Small intestine (tissue), 7 donors: ENCODE results near the gene SCYGR5. TPM values are rescaled to one million over a fixed set of nuclear protein-coding genes. Genes with fewer than 3 reads are reported as not detected.
A peak's percentile ranks its signal among the peaks of the same experiment; 100 is the strongest.

Source experiments
- DNase-seq, 2 donors: peaks; one replicate each; pipeline versions ENCODE4 v3.0.0 to v3.0.0-alpha.2; 2013
- FAIRE-seq: peaks from 2 replicates; lab custom pipeline; 2012; peaks lifted over from hg19 to GRCh38; lab: Jason Lieb, UNC
- H3K27ac ChIP-seq, 3 donors: one replicate each; pipeline ENCODE4 v1.5.1; 2013; ENCODE audit warnings: low read length in 2 of 3, mild to moderate bottlenecking in 2 of 3, control low read depth in 1 of 3, inconsistent platforms in 1 of 3, low read depth in 1 of 3, moderate library complexity in 1 of 3
- H3K27me3 ChIP-seq, 3 donors: one replicate each; pipeline ENCODE4 v1.6.1; 2013; ENCODE audit warnings: low read length in 3 of 3, inconsistent platforms in 1 of 3; ENCODE audit not compliant: control insufficient read depth in 3 of 3, insufficient read depth in 3 of 3
- H3K36me3 ChIP-seq, 3 donors: one replicate each; pipeline ENCODE4 v1.6.1; 2013; ENCODE audit warnings: low read length in 3 of 3, inconsistent platforms in 1 of 3, low read depth in 1 of 3, mild to moderate bottlenecking in 1 of 3, moderate library complexity in 1 of 3; ENCODE audit not compliant: control insufficient read depth in 3 of 3, insufficient read depth in 2 of 3
- H3K4me1 ChIP-seq, 3 donors: one replicate each; pipeline ENCODE4 v1.6.1; 2013; ENCODE audit warnings: low read length in 2 of 3, inconsistent platforms in 1 of 3, low read depth in 1 of 3, mild to moderate bottlenecking in 1 of 3, moderate library complexity in 1 of 3; ENCODE audit not compliant: control insufficient read depth in 3 of 3, insufficient read depth in 2 of 3
- H3K4me3 ChIP-seq, 3 donors: one replicate each; pipeline ENCODE4 v1.5.1; 2013; ENCODE audit warnings: low read length in 3 of 3, control low read depth in 1 of 3, inconsistent platforms in 1 of 3, low read depth in 1 of 3, mild to moderate bottlenecking in 1 of 3, moderate library complexity in 1 of 3
- H3K9me3 ChIP-seq, 2 donors: one replicate each; pipeline ENCODE4 v1.6.1; 2013; ENCODE audit warnings: low read depth in 1 of 2, low read length in 1 of 2; ENCODE audit not compliant: control insufficient read depth in 2 of 2, insufficient read depth in 1 of 2
- WGBS, 3 donors: extraction: QIAGEN DNeasy Blood & Tissue Kit; methylation state at CpG; one replicate each; pipeline ENCODE4 v1.1.7; 2013; 5-methylcytosine and 5-hydroxymethylcytosine counted together
- polyA plus RNA-seq, 4 donors: library from polyadenylated mRNA; stranded (reverse) in 3 of 4; unstranded in 1 of 4; fragments of 200-250 nt in 3 of 4; fragments of 120-200 nt in 1 of 4; gene quantifications; one replicate each; pipeline versions ENCODE4 v1.2.1 to v1.2.3, GENCODE V29; 2013
- donor health status: healthy with polysubstance abuse.
- donor health status: control.
- donor health status: control.
- donor health status: Bipolar disorder and iron deficiency.
- donor health status: healthy.

Gene SCYGR5
- polyA plus RNA-seq, 4 donors = not detected

DNA sequence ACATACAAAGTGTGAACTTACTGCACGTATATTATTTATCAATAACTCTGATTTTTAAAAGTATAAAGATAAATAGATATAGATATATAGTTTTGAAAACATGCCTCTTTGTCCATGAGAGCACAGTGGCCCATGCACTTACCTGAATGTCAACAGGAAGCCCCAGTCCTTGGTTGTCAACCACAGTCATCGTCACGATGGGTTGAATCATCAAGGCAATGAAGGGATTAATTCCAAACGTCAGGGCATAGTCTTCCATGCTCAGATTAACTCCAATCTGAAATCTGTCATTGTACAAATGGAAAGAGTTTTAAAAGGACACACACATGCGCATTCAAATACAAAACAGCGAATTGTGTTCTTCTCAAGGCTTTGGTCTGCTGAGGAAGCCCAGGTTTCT lies 33.8 kb upstream of the SCYGR5 start:
- FAIRE-seq (no peak), DNase-seq (no peak)
- Histone ChIP-seq H3K4me3 (no peak overlapping the region), H3K27ac (no peak overlapping the region), H3K9me3 (no peaks in the 10 kb centered on the region), H3K4me1 (no peaks in the 10 kb centered on the region), H3K36me3 (no peaks in the 10 kb centered on the region), H3K27me3 (no peaks in the 10 kb centered on the region)
- 74 to 82% (median 80%) methylated on average over 6 of the region's 6 CpGs for WGBS, 3 donors

DNA sequence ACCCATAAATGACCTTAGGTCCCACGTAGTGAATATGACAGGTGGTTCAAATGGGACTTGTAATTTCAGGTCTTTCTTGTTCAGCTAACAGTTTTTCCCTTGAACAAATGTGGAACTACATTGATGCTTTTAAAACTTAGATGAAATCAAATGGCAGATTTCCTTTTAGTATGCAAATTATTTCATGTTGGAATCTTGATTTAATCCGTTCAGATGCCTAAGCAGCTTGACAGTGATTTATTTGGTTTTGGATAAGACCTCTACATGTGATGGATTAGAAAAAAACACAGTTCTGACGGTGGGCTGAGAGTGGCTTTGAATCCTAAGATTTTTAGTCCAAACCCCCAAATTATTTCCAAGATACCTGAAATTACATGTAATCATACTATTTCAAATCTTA lies 32.4 kb upstream of the SCYGR5 start:
- H3K4me1 ChIP-seq = no peaks in the 10 kb centered on the region
- no peak overlapping the region for H3K4me3 ChIP-seq
- no peaks in the 10 kb centered on the region for H3K27me3 ChIP-seq
- no peaks in the 10 kb centered on the region for H3K36me3 ChIP-seq
- no peak for FAIRE-seq
- 64 to 74% (median 73%) methylated on average over 3 of the region's 3 CpGs for WGBS, 3 donors
- DNase-seq = no peak
- H3K27ac ChIP-seq = no peak overlapping the region
- H3K9me3 ChIP-seq = no peaks in the 10 kb centered on the region

DNA sequence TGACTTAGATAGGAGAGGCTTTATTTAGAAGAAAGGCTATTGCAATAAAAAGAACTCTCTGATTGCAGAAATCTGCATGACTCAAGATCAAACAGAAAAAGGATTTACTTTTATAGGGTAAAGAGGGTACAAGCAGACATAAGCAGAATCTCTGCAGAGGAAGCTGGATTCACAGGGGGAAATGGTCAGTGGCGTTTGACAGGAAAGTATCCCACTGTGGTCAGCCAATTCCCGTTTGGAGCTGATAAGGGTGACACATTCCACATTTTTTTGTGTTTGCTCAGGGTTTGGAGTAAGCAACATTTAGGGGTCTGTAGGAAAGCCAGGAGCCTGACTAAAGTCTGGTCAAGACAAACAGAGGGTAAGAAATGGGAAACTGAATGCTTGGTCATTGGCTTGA lies 23.9 kb upstream of the SCYGR5 start:
- WGBS, 3 donors = 35 to 60% (median 45%) methylated on average over 2 of the region's 2 CpGs
- no peaks in the 10 kb centered on the region for H3K36me3 ChIP-seq
- H3K27me3 ChIP-seq = no peaks in the 10 kb centered on the region
- H3K27ac ChIP-seq = no peak overlapping the region
- H3K4me3 ChIP-seq = no peak overlapping the region
- H3K4me1 ChIP-seq = peaks cover 0 to 3% (median 0%) of the 10 kb centered on the region in 3 donors
- no peaks in the 10 kb centered on the region for H3K9me3 ChIP-seq
- DNase-seq (no peak), FAIRE-seq (no peak)

DNA sequence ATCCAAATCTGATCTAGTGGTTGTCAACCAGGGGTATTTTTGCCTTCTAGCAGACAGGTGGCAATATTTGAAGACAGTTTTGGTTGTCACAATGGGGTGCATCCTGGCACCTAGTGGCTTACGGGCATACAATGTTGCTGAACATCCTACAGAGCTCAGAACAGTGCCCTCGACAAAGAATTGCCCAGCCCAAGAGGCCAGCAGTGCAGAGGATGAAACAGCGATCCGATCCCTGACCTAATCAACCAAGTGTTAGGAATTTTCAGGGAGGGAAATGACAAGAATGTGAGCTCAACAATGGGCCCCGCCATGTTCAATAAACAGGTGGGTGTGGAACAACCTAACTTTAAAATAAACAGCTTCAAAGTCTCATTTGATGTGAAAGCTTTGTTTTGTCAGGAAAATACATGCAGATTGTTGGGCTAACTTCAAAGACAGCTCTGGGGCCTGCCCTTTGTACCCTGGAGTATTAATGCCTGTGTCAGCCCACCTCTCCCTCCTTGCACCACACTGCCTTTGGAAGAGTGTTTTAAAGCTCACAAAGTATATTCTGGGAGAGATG lies 22.5 kb upstream of the SCYGR5 start:
- no peak for FAIRE-seq
- DNase-seq = peak in 1 of 2 donors; percentile 46
- Histone ChIP-seq H3K27me3 (no peaks in the 10 kb centered on the region), H3K36me3 (no peaks in the 10 kb centered on the region), H3K9me3 (no peaks in the 10 kb centered on the region), H3K4me3 (no peak overlapping the region), H3K27ac (no peak overlapping the region), H3K4me1 (peaks cover 0 to 3% (median 0%) of the 10 kb centered on the region in 3 donors)
- WGBS, 3 donors = 59 to 82% (median 67%) methylated on average over 5 of the region's 5 CpGs

DNA sequence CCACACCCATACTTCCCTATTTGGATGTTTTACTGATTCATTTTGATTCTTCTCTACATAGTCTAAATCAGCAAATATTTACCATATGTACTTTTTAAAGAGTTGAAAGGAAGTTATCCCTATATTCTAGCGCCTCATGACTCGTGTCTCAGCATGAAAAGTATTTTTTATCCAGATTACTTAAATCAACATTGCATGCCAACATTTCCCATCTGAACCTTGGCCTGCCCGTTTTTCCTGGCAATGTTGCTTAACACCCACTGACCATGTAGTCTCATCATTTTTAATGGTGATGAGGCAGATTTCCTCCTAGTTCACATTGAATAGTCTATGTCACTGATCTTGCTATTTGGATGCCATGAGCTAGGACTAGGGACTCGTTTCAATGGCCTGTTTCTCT lies 13.2 kb upstream of the SCYGR5 start:
- DNase-seq = peak in 1 of 2 donors; percentile 25
- 19 to 38% (median 32%) methylated on average over 4 of the region's 4 CpGs for WGBS, 3 donors
- no peaks in the 10 kb centered on the region for H3K27me3 ChIP-seq
- no peaks in the 10 kb centered on the region for H3K9me3 ChIP-seq
- H3K27ac ChIP-seq = no peak overlapping the region
- H3K36me3 ChIP-seq = no peaks in the 10 kb centered on the region
- H3K4me3 ChIP-seq = no peak overlapping the region
- no peak for FAIRE-seq
- H3K4me1 ChIP-seq = peaks cover 0 to 2% (median 0%) of the 10 kb centered on the region in 3 donors

DNA sequence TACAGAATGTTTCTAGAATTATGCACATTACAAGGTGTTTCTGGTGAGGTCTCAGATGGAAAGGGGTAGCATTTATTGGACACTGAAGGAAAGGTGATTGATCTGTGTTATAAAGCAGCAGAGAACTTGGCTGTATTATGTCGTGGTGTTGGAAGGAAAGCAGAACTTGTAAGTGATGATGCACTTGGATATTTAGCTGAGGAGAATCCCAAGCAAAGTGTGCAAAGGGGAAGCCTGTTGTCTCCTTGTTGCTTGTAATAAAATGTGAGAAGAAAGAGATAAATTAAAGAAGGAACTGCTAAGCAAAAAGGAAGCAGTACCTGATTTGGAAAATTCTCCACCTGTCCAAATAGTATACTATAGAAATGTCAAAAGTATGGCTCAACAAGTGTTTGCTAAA lies 12.2 kb upstream of the SCYGR5 start:
- no peak overlapping the region for H3K27ac ChIP-seq
- WGBS, 3 donors = 70 to 90% (median 73%) methylated on average over 1 of the region's 1 CpG
- no peak for FAIRE-seq

DNA sequence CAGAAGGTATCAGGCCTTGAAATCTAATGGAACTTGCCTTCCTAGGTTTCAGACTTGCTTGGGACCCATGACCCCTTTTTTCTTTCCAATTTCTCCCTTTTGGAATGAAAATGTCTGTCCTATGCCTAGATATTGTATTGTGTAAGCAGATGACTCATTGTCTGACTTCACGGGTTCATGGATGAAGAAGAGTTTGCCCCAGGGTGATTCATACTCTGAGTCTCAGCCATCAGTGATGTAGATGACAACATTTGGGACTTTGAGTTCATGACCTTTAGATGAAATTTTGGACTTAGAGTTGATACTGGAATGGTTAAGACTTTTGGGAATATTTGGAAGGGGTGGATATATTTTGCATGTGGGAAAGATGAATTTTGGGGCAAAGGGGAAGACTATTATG lies 11.2 kb upstream of the SCYGR5 start:
- Histone ChIP-seq H3K36me3 (no peaks in the 10 kb centered on the region), H3K27ac (no peak overlapping the region), H3K27me3 (no peaks in the 10 kb centered on the region), H3K4me3 (no peak overlapping the region), H3K4me1 (peaks cover 0 to 2% (median 0%) of the 10 kb centered on the region in 3 donors), H3K9me3 (no peaks in the 10 kb centered on the region)
- peak; percentile 46 to 58 for DNase-seq
- no peak for FAIRE-seq
- 11 to 21% (median 18%) methylated on average over 1 of the region's 1 CpG for WGBS, 3 donors

More for the DNA sequence above, 12.2 kb upstream of the SCYGR5 start:
- DNase-seq = no peak
- no peaks in the 10 kb centered on the region for H3K27me3 ChIP-seq
- H3K9me3 ChIP-seq = no peaks in the 10 kb centered on the region
- no peak overlapping the region for H3K4me3 ChIP-seq
- H3K4me1 ChIP-seq = peaks cover 0 to 2% (median 0%) of the 10 kb centered on the region in 3 donors
- H3K36me3 ChIP-seq = no peaks in the 10 kb centered on the region

DNA sequence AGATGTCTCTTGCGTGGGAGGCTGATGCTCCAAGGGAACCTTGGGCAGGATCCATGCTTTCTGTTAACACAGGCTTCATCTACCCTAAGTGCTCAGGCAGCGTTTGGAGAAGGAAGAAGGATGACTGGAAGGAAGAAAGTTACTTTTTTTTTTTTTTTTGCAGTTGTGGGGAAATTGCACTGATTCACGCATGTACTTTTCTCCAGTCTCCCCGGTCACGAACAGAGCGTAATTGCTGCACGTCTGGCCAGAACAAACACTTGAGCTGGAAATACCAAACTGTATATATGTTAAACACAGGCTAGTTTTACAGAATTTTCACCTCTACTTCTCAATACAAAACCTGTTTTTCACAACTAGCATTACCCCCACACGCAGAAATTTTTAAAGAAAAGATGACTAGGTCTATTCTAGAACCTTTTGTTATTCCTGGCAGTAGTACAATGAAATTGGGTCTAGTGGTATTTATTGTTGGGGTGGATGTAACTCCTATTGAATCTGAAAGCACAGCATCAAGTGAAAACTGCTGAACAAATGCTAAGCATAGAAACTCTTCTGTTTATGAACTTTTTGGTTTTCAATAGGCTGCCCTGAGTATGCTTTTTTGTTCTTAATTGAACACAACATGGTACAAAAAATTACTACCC lies 9.3 kb upstream of the SCYGR5 start:
- H3K4me3 ChIP-seq = no peak overlapping the region
- H3K4me1 ChIP-seq = peaks cover 0 to 18% (median 0%) of the 10 kb centered on the region in 3 donors
- H3K27ac ChIP-seq = no peak overlapping the region
- FAIRE-seq = no peak
- H3K36me3 ChIP-seq = no peaks in the 10 kb centered on the region
- WGBS, 3 donors = 75 to 88% (median 87%) methylated on average over 8 of the region's 8 CpGs
- H3K9me3 ChIP-seq = no peaks in the 10 kb centered on the region
- H3K27me3 ChIP-seq = no peaks in the 10 kb centered on the region
- DNase-seq = no peak
